SK-N-SH (cell line): ENCODE results near the gene ABAT. TPM values are rescaled to one million over a fixed set of nuclear protein-coding genes. Genes with fewer than 3 reads are reported as not detected.

Source experiments
- CTCF ChIA-PET: fragments of 300-600, 350-600 bp; formaldehyde crosslinking; extraction: SDS; loops from one replicate; lab custom pipeline; 2021; lab: Yijun Ruan, JAX
- POLR2A ChIA-PET: fragments of 350-600 bp; sonication (Branson Sonifier 250); formaldehyde crosslinking; extraction: SDS; loops from one replicate; lab custom pipeline; 2020; ENCODE audit warnings: antibody characterized with exemption, inconsistent platforms; lab: Yijun Ruan, JAX
- DNase-seq: peaks from one replicate; pipeline ENCODE4 v3.0.0; 2012
- H2AFZ ChIP-seq: fragments of 200-600 bp; sonication (generic); 2 replicates; pipeline ENCODE4 v1.8.1; 2016; ENCODE audit warnings: antibody characterized with exemption, mild to moderate bottlenecking, low read depth
- H3F3A ChIP-seq: fragments of 200-600 bp; sonication (generic); replicated peaks from 2 replicates; pipeline ENCODE3; 2016; ENCODE audit warnings: antibody characterized with exemption, mild to moderate bottlenecking; ENCODE audit not compliant: insufficient read depth
- H3K27ac ChIP-seq, 2 experiments: fragments of 200-500 bp in 1 of 2; fragments of 200-600 bp in 1 of 2; sonication (Bioruptor generic) in 1 of 2; sonication (generic), shearing (Covaris generic) in 1 of 2; 2 replicates each; pipeline versions ENCODE4 v1.5.1 to v1.6.1; 2014 to 2016; ENCODE audit warnings: low read depth in 2 of 2, inconsistent platforms in 1 of 2, low read length in 1 of 2, mild to moderate bottlenecking in 1 of 2, mixed read lengths in 1 of 2
- H3K27me3 ChIP-seq: fragments of 200-600 bp; sonication (generic), shearing (Covaris generic); 2 replicates; pipeline ENCODE4 v1.6.1; 2016; ENCODE audit warnings: mixed run types; ENCODE audit not compliant: insufficient read depth
- H3K36me3 ChIP-seq, 2 experiments: fragments of 200-500 bp in 1 of 2; fragments of 200-600 bp in 1 of 2; sonication (Bioruptor generic) in 1 of 2; sonication (generic) in 1 of 2; replicated peaks in 1 of 2; 2 replicates each; pipeline versions ENCODE3 to v1.5.1; 2014 to 2016; ENCODE audit warnings: low read length in 1 of 2, mild to moderate bottlenecking in 1 of 2; ENCODE audit not compliant: insufficient read depth in 2 of 2, control insufficient read depth in 1 of 2
- H3K4me1 ChIP-seq, 2 experiments: fragments of 200-500 bp in 1 of 2; fragments of 200-600 bp in 1 of 2; sonication (Bioruptor generic) in 1 of 2; sonication (generic), shearing (Covaris generic) in 1 of 2; 2 replicates each; pipeline versions ENCODE4 v1.5.1 to v1.6.1; 2014 to 2016; ENCODE audit warnings: low read depth in 1 of 2, low read length in 1 of 2, mixed run types in 1 of 2; ENCODE audit not compliant: insufficient read depth in 2 of 2, control insufficient read depth in 1 of 2
- H3K4me2 ChIP-seq: fragments of 200-600 bp; sonication (generic), shearing (Covaris generic); 2 replicates; pipeline ENCODE4 v1.6.1; 2017; ENCODE audit warnings: mixed run types
- H3K4me3 ChIP-seq, 2 experiments: fragments of 200-500 bp in 1 of 2; fragments of 200-600 bp in 1 of 2; sonication (Bioruptor generic) in 1 of 2; sonication (generic), shearing (Covaris generic) in 1 of 2; 2 replicates each; pipeline versions ENCODE4 v1.5.1 to v1.8.1; 2014 to 2016; ENCODE audit warnings: low read depth in 2 of 2, inconsistent platforms in 1 of 2, low read length in 1 of 2, mild to moderate bottlenecking in 1 of 2, mixed read lengths in 1 of 2, moderate library complexity in 1 of 2
- H3K79me2 ChIP-seq: fragments of 200-600 bp; sonication (generic); 2 replicates; pipeline ENCODE4 v1.8.1; 2017; ENCODE audit warnings: mild to moderate bottlenecking; ENCODE audit not compliant: insufficient read depth
- H3K9ac ChIP-seq: fragments of 200-600 bp; sonication (generic); 2 replicates; pipeline ENCODE4 v1.6.1; 2017; ENCODE audit warnings: mixed run types
- H3K9me2 ChIP-seq: fragments of 200-600 bp; sonication (generic); 2 replicates; pipeline ENCODE4 v1.6.1; 2017; ENCODE audit warnings: mixed run types
- H3K9me3 ChIP-seq: fragments of 200-600 bp; sonication (generic); 2 replicates; pipeline ENCODE4 v1.6.1; 2017; ENCODE audit warnings: mixed run types, mild to moderate bottlenecking, moderate library complexity
- H4K20me1 ChIP-seq: fragments of 200-600 bp; sonication (generic); 2 replicates; pipeline ENCODE4 v1.6.1; 2017; ENCODE audit warnings: mild to moderate bottlenecking, mixed run types; ENCODE audit not compliant: insufficient read depth
- CHD2 ChIP-seq: fragments of 150-350 bp; IDR thresholded peaks from 2 replicates; pipeline ENCODE4 v1.6.1; 2018; ENCODE audit warnings: low read length; ENCODE audit not compliant: partially characterized antibody
- ELF1 ChIP-seq: IDR thresholded peaks from 2 replicates; pipeline ENCODE4 v1.4.0; 2012
- EP300 ChIP-seq, 2 experiments: IDR thresholded peaks; 2 replicates each; pipeline versions ENCODE4 v1.4.0 to v1.6.1; 2012; ENCODE audit warnings: borderline replicate concordance in 1 of 2, low read depth in 1 of 2, low read length in 1 of 2
- EZH2phosphoT487 ChIP-seq: fragments of 200-600 bp; sonication (generic); IDR thresholded peaks from 2 replicates; pipeline ENCODE4 v1.6.1; 2017; ENCODE audit warnings: low read depth, mixed run types, mild to moderate bottlenecking, antibody characterized with exemption, moderate library complexity, borderline replicate concordance
- FOSL2 ChIP-seq: IDR thresholded peaks from 2 replicates; pipeline ENCODE4 v1.4.0; 2012; ENCODE audit warnings: low read depth, mild to moderate bottlenecking, moderate library complexity, borderline replicate concordance
- FOXJ3 ChIP-seq: sonication (generic); formaldehyde crosslinking; IDR thresholded peaks from 2 replicates; pipeline ENCODE4 v1.5.1; 2020; ENCODE audit warnings: mild to moderate bottlenecking, missing genetic modification reagents
- FOXM1 ChIP-seq: IDR thresholded peaks from 2 replicates; pipeline ENCODE4 v1.4.0; 2012; ENCODE audit warnings: low read depth, mild to moderate bottlenecking
- GATA2 ChIP-seq: sonication (generic); formaldehyde crosslinking; IDR thresholded peaks from 2 replicates; pipeline ENCODE4 v1.5.0; 2020; ENCODE audit warnings: mild to moderate bottlenecking, missing genetic modification reagents
- MXI1 ChIP-seq: IDR thresholded peaks from 2 replicates; pipeline ENCODE4 v1.6.1; 2012; ENCODE audit warnings: mild to moderate bottlenecking, low read depth, low read length, improper control_type of control experiment
- NRF1 ChIP-seq: IDR thresholded peaks from 2 replicates; pipeline ENCODE4 v1.6.1; 2012; ENCODE audit warnings: low read depth, mild to moderate bottlenecking, low read length
- RAD21 ChIP-seq: IDR thresholded peaks from 2 replicates; pipeline ENCODE4 v1.6.1; 2012; ENCODE audit warnings: mild to moderate bottlenecking, low read length
- RCOR1 ChIP-seq: fragments of 150-350 bp; IDR thresholded peaks from 2 replicates; pipeline ENCODE4 v1.6.1; 2017; ENCODE audit warnings: antibody characterized with exemption, low read length
- RFX5 ChIP-seq: IDR thresholded peaks from 2 replicates; pipeline ENCODE4 v1.6.1; 2012; ENCODE audit warnings: mild to moderate bottlenecking, improper control_type of control experiment, low read length
- RXRA ChIP-seq: IDR thresholded peaks from 2 replicates; pipeline ENCODE4 v1.4.0; 2012; ENCODE audit warnings: low read depth, mild to moderate bottlenecking, borderline replicate concordance
- SIN3A ChIP-seq: IDR thresholded peaks from 2 replicates; pipeline ENCODE4 v1.6.1; 2012; ENCODE audit warnings: low read depth, mild to moderate bottlenecking, low read length, moderate library complexity, borderline replicate concordance
- SMC3 ChIP-seq: IDR thresholded peaks from 2 replicates; pipeline ENCODE4 v1.6.1; 2012; ENCODE audit warnings: low read depth, low read length, improper control_type of control experiment
- TCF12 ChIP-seq: IDR thresholded peaks from 2 replicates; pipeline ENCODE4 v1.4.0; 2012
- WGBS: methylation state at CpG from one replicate; pipeline ENCODE4 v1.1.6; 2017; ENCODE audit warnings: low lambda C conversion rate; 5-methylcytosine and 5-hydroxymethylcytosine counted together
- polyA plus RNA-seq, 3 experiments: library from polyadenylated mRNA; depleted of rRNA; stranded (reverse); fragments of >200 nt; gene quantifications; 2 replicates each; pipeline ENCODE4 v1.2.3, GENCODE V29; 2012
- TF ChIP-seq, protein P1 (sequence below): fragments of 150-350 bp; IDR thresholded peaks from 2 replicates; pipeline ENCODE4 v1.6.1; 2016; ENCODE audit warnings: mild to moderate bottlenecking, low read depth, low read length
- TF ChIP-seq, protein P2 (sequence below): IDR thresholded peaks from 2 replicates; pipeline ENCODE4 v1.4.0; 2012; ENCODE audit warnings: low read depth
- TF ChIP-seq, protein P3 (sequence below): fragments of 200-600 bp; sonication (generic); IDR thresholded peaks from 2 replicates; pipeline ENCODE4 v1.6.1; 2017; ENCODE audit warnings: antibody characterized with exemption, mild to moderate bottlenecking, moderate library complexity

Gene ABAT
- polyA plus RNA-seq, 1 of the 3 experiments (the other 2 are of a cell fraction) = 4.7 TPM

DNA sequence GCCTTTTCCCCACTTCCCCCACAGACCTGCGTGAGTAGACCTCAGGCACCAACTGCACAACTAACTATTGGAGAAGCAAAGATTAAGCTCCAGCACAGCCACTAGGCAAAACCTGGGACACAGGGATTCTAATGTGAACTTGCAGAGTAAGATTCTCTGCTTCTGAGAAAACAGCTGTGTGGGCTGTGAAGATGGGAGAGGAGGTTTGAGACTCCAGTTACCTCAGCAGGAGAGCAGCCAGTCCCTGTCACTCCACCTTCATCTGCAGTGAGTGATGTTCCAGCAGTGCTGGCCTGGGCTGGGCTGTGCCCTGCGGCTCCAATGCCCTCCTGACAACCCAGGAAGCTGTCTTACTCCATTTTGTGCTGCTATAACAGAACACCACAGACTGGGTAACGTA is 18.0 kb upstream of the ABAT start:
- WGBS = 23% methylated on average over 3 of the region's 3 CpGs
- H3K9me3 ChIP-seq = no peaks in the 10 kb centered on the region
- no peak overlapping the region for H3K4me2 ChIP-seq
- no peaks in the 10 kb centered on the region for H3F3A ChIP-seq
- TF ChIP-seq RFX5 (no peak), EZH2phosphoT487 (no peak), EP300 (IDR thresholded peaks at IDR 0.05; ENCODE audit: borderline replicate concordance in 1 of 2, low read depth in 1 of 2, low read length in 1 of 2) (no peak), CHD2 (no peak), FOXM1 (no peak), ELF1 (no peak), GATA2 (CRISPR knock-in tag) (no peak), FOXJ3 (CRISPR knock-in tag) (no peak), SMC3 (no peak), NRF1 (no peak), RXRA (no peak), TCF12 (no peak)
- TF ChIP-seq, protein P1, sequence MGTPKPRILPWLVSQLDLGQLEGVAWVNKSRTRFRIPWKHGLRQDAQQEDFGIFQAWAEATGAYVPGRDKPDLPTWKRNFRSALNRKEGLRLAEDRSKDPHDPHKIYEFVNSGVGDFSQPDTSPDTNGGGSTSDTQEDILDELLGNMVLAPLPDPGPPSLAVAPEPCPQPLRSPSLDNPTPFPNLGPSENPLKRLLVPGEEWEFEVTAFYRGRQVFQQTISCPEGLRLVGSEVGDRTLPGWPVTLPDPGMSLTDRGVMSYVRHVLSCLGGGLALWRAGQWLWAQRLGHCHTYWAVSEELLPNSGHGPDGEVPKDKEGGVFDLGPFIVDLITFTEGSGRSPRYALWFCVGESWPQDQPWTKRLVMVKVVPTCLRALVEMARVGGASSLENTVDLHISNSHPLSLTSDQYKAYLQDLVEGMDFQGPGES = no peak
- TF ChIP-seq, protein P2, sequence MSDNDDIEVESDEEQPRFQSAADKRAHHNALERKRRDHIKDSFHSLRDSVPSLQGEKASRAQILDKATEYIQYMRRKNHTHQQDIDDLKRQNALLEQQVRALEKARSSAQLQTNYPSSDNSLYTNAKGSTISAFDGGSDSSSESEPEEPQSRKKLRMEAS = no peak
- H4K20me1 ChIP-seq = no peaks in the 10 kb centered on the region
- no peaks in the 10 kb centered on the region for H3K9me2 ChIP-seq
- peaks cover 0 to 3% of the 10 kb centered on the region in 2 experiments; a peak in 1 of 4 replicates for H3K4me1 ChIP-seq
- H3K27me3 ChIP-seq = no peaks in the 10 kb centered on the region
- POLR2A ChIA-PET = interaction anchor here (1.3 kb wide), 1 partner anchor 200 kb away, joined by 6 read pairs; no protein-coding TSS in a partner anchor
- no peak overlapping the region for H3K9ac ChIP-seq
- no peak overlapping the region for H2AFZ ChIP-seq
- no peak for DNase-seq
- CTCF ChIA-PET = interaction anchor here (0.5 to 15.9 kb wide), 6 partner anchors 9 to 350 kb away, joined by 3 to 175 read pairs (median 16); partner anchors contain the start of gene LITAFD
- H3K27ac ChIP-seq = no peak overlapping the region
- no peak overlapping the region for H3K4me3 ChIP-seq
- no peaks in the 10 kb centered on the region for H3K79me2 ChIP-seq
- no peaks in the 10 kb centered on the region for H3K36me3 ChIP-seq

DNA sequence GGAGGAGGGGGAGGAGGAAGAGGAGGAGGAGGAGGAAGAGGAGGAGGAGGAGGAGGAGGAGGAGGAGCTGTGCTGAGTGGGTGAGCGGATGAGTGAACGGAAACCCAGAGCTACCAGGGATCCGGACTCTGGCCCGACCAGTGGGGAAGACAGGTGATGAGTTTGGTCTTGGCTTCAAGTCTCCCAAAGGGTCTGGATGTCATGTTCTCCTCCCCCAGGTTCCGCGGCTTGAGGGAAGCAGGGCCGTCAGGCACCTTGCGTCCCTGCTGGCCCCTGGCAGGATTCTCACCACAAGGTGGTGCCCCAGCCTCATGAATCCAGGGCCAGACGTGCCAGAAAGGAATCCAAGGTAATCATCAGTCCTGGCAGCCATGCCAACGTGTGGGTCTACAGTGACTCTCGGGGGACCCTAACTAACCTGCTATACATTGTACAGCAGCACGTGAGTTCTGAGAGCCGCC is 13.5 kb upstream of the ABAT start:
- Histone ChIP-seq H3K9ac (no peak overlapping the region), H3K4me3 (peak overlapping the region in 1 of 2 experiments; percentile 44; a peak in 1 of 4 replicates), H4K20me1 (no peaks in the 10 kb centered on the region), H3K27me3 (no peaks in the 10 kb centered on the region), H3K9me3 (no peaks in the 10 kb centered on the region), H3F3A (no peaks in the 10 kb centered on the region), H3K4me1 (peaks cover 0 to 3% of the 10 kb centered on the region in 2 experiments; a peak in 1 of 4 replicates), H2AFZ (no peak overlapping the region), H3K36me3 (no peaks in the 10 kb centered on the region), H3K4me2 (no peak overlapping the region), H3K79me2 (no peaks in the 10 kb centered on the region), H3K27ac (no peak overlapping the region), H3K9me2 (no peaks in the 10 kb centered on the region)
- POLR2A ChIA-PET = no interaction called here
- DNase-seq = peak; percentile 81
- WGBS = 23% methylated on average over 7 of the region's 13 CpGs
- no peak for TF ChIP-seq EZH2phosphoT487
- TF ChIP-seq SMC3 = peak; percentile 95
- TF ChIP-seq, protein P3, sequence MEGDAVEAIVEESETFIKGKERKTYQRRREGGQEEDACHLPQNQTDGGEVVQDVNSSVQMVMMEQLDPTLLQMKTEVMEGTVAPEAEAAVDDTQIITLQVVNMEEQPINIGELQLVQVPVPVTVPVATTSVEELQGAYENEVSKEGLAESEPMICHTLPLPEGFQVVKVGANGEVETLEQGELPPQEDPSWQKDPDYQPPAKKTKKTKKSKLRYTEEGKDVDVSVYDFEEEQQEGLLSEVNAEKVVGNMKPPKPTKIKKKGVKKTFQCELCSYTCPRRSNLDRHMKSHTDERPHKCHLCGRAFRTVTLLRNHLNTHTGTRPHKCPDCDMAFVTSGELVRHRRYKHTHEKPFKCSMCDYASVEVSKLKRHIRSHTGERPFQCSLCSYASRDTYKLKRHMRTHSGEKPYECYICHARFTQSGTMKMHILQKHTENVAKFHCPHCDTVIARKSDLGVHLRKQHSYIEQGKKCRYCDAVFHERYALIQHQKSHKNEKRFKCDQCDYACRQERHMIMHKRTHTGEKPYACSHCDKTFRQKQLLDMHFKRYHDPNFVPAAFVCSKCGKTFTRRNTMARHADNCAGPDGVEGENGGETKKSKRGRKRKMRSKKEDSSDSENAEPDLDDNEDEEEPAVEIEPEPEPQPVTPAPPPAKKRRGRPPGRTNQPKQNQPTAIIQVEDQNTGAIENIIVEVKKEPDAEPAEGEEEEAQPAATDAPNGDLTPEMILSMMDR = peak; percentile 82
- no peak for TF ChIP-seq RCOR1
- no peak for TF ChIP-seq SIN3A
- TF ChIP-seq RFX5 = no peak
- TF ChIP-seq MXI1 = peak; percentile 54; the same call in 1 of the 2 replicates
- TF ChIP-seq FOSL2 = no peak
- peak; percentile 98 for TF ChIP-seq RAD21
- TF ChIP-seq, protein P2 = no peak
- TF ChIP-seq TCF12 = no peak
- no peak for TF ChIP-seq FOXJ3 (CRISPR knock-in tag)
- CTCF ChIA-PET = interaction anchor here (0.6 to 15.9 kb wide), 35 partner anchors 8 to 348 kb away, joined by 3 to 175 read pairs (median 4); partner anchors contain the start of genes ABAT, CARHSP1, LITAFD and PMM2
